Measurements from ENCODE around the gene AGPAT4.
A peak's percentile ranks its signal among the peaks of the same experiment; 100 is the strongest.
"Not testable (repeated sequence)": the region's sequence is repeated elsewhere in the genome, so short reads cannot be mapped to it uniquely, and the experiment has no call there.

The AGPAT4 gene

GRCh38 chr6:161226009-161226964, 47.6 kb downstream of the AGPAT4 start:
- peak; percentile 54 to 63 for DNase-seq

- DNase-seq: no peak
Observed at GRCh38 chr6:161225681-161226008, 48.2 kb downstream of the AGPAT4 start.

GRCh38 chr6:161224951-161225680, 48.7 kb downstream of the AGPAT4 start:
- DNase-seq: not testable (repeated sequence)

- no peak for DNase-seq
Observed at GRCh38 chr6:161223646-161224045, 50.2 kb downstream of the AGPAT4 start.

- DNase-seq: no peak
Observed at GRCh38 chr6:161222706-161223234, 51.1 kb downstream of the AGPAT4 start.

GRCh38 chr6:161220346-161220745, 53.5 kb downstream of the AGPAT4 start:
- DNase-seq: no peak

GRCh38 chr6:161219680-161220079, 54.2 kb downstream of the AGPAT4 start:
- no peak for DNase-seq

GRCh38 chr6:161218222-161218621, 55.6 kb downstream of the AGPAT4 start:
- no peak for DNase-seq

- DNase-seq: no peak
Observed at GRCh38 chr6:161217628-161218027, 56.2 kb downstream of the AGPAT4 start.

GRCh38 chr6:161216616-161217205, 57.1 kb downstream of the AGPAT4 start:
- no peak for DNase-seq

- DNase-seq: no peak
Observed at GRCh38 chr6:161215876-161216615, 57.8 kb downstream of the AGPAT4 start.

- no peak for DNase-seq
Observed at GRCh38 chr6:161215193-161215592, 58.7 kb downstream of the AGPAT4 start.

GRCh38 chr6:161214722-161215121, 59.1 kb downstream of the AGPAT4 start:
- no peak for DNase-seq

- DNase-seq: no peak
Observed at GRCh38 chr6:161212902-161213301, 61.0 kb downstream of the AGPAT4 start.

GRCh38 chr6:161211380-161212035, 62.4 kb downstream of the AGPAT4 start:
- DNase-seq: no peak

- no peak for DNase-seq
Observed at GRCh38 chr6:161210857-161211256, 63.0 kb downstream of the AGPAT4 start.

GRCh38 chr6:161207200-161207599, 66.7 kb downstream of the AGPAT4 start:
- no peak for DNase-seq

GRCh38 chr6:161204866-161205557, 68.8 kb downstream of the AGPAT4 start:
- DNase-seq: no peak

- no peak for DNase-seq
Observed at GRCh38 chr6:161200610-161201370, 73.1 kb downstream of the AGPAT4 start.

- no peak for DNase-seq
Observed at GRCh38 chr6:161199850-161200249, 74.0 kb downstream of the AGPAT4 start.

All from CD4-positive, alpha-beta T cell treated with Interleukin-4 for 1 hour (primary cell).